Measurements from ENCODE around the gene RBFOX2. TPM values are rescaled to one million over a fixed set of nuclear protein-coding genes. Genes with fewer than 3 reads are reported as not detected.

RBFOX2 gene
- total and polyA plus RNA-seq, 2 experiments from 2014 or later: 88.8 to 131 TPM

DNA sequence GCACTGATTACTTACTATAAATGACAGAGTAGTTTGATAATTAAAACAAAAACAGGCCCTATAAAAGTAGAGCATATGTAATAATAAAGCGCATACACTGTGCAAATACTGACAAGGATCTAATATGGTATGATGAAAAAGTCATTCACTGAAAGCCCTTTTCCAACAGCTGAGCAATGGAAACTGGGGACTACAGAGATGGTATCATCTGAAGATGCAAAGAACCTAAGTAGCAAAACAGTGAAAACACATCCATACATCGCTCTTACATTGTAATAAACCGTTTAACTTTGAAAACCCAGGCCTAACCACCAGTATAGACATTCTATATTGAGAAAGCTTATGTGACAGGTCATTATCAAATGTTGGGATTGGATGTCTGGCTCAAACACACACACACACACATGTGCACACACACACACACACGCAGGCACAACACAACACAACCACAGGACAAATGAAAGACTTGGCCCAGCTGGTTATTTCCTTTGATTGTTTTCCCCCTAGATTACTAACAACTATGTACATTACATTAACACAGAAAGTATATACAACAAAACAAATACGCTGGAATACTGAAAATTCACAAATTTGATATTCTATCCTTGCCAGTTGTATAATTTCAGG lies 191.4 kb downstream of the RBFOX2 start:
- Histone ChIP-seq H3K27ac (ENCODE audit: low read depth) (no peak overlapping the region), H3K36me3 (ENCODE audit: insufficient read depth) (no peaks in the 10 kb centered on the region), H3K4me3 (peak overlapping the region; percentile 46; the same call in 1 of the 2 replicates), H3K4me2 (peak overlapping the region; percentile 53), H2AFZ (no peak overlapping the region), H3K4me1 (ENCODE audit: insufficient read depth) (peaks cover 62% of the 10 kb centered on the region), H3K79me2 (replicated peaks; ENCODE audit: insufficient read depth) (peaks cover 81% of the 10 kb centered on the region), H3K27me3 (ENCODE audit: insufficient read depth) (no peaks in the 10 kb centered on the region), H3F3A (replicated peaks; ENCODE audit: low read depth) (no peaks in the 10 kb centered on the region), H4K20me1 (replicated peaks; ENCODE audit: insufficient read depth) (no peaks in the 10 kb centered on the region), H3K9me2 (ENCODE audit: insufficient read depth) (no peaks in the 10 kb centered on the region)
- TF ChIP-seq CREB1 (CRISPR knock-in tag; IDR thresholded peaks at IDR 0.05; ENCODE audit: low read depth) (no peak), ZNF114 (CRISPR knock-in tag; IDR thresholded peaks at IDR 0.05) (no peak)
- TF ChIP-seq, protein P1, sequence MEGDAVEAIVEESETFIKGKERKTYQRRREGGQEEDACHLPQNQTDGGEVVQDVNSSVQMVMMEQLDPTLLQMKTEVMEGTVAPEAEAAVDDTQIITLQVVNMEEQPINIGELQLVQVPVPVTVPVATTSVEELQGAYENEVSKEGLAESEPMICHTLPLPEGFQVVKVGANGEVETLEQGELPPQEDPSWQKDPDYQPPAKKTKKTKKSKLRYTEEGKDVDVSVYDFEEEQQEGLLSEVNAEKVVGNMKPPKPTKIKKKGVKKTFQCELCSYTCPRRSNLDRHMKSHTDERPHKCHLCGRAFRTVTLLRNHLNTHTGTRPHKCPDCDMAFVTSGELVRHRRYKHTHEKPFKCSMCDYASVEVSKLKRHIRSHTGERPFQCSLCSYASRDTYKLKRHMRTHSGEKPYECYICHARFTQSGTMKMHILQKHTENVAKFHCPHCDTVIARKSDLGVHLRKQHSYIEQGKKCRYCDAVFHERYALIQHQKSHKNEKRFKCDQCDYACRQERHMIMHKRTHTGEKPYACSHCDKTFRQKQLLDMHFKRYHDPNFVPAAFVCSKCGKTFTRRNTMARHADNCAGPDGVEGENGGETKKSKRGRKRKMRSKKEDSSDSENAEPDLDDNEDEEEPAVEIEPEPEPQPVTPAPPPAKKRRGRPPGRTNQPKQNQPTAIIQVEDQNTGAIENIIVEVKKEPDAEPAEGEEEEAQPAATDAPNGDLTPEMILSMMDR (conservative IDR thresholded peaks at IDR 0.05; ENCODE audit: low read depth in 2 of 2): no peak
- Mint-ChIP-seq H3K27ac (peak overlapping the region; percentile 94), H3K36me3 (ENCODE audit: low read depth) (no peaks in the 10 kb centered on the region), H3K9me3 (no peaks in the 10 kb centered on the region), H3K27me3 (ENCODE audit: insufficient read depth, low read depth, poor library complexity) (peaks cover 10% of the 10 kb centered on the region), H3K4me1 (peaks cover 60% of the 10 kb centered on the region), H3K4me3 (peak overlapping the region; percentile 83; the same call in 2 of the 3 replicates)
- DNase-seq (ENCODE audit: low spot score) (no peak), ATAC-seq (no peak)

DNA sequence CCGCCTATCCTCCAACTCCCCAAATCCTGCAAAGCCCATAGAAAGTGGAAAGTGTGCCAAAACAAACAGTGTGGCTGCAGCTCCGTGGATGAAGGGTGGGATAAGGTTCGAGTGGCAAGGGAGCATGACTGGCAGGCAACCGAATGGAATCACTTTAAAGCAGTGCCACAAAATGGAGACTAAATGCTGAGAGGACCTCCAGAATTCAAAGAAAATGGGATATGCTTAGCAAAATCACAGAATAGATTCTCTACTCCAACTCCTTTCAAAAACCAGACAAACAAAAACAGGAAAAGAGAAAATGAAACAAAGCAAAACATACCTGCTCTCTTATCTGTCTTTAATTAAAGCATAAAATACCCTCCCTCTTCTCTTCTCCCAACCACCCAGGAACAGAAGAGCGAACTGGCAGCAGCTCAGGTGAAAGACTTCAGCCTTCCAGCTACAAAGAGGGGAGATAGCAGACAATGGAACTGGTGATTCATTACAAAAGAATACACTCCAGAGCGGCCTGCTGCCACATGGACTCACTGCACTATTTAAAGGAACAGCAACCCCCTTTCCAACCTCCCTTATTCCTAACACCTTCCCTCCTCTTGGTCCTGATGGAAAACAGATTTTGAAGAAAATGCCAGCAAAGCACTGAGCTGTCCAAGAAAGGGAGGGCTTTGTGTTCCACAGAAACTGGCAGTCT lies 192.5 kb downstream of the RBFOX2 start:
- Mint-ChIP-seq H3K36me3 (ENCODE audit: low read depth) (no peaks in the 10 kb centered on the region), H3K4me1 (peaks cover 55% of the 10 kb centered on the region), H3K27ac (peak overlapping the region; percentile 94), H3K9me3 (no peaks in the 10 kb centered on the region), H3K4me3 (peak overlapping the region; percentile 83), H3K27me3 (ENCODE audit: insufficient read depth, low read depth, poor library complexity) (peaks cover 10% of the 10 kb centered on the region)
- peak overlapping the region; percentile 77 for H3K27ac ChIP-seq (ENCODE audit: low read depth)
- no peaks in the 10 kb centered on the region for H3F3A ChIP-seq (replicated peaks; ENCODE audit: low read depth)
- H3K79me2 ChIP-seq (replicated peaks; ENCODE audit: insufficient read depth): peaks cover 81% of the 10 kb centered on the region
- H3K4me1 ChIP-seq (ENCODE audit: insufficient read depth): peaks cover 56% of the 10 kb centered on the region
- H2AFZ ChIP-seq: no peak overlapping the region
- H3K36me3 ChIP-seq (ENCODE audit: insufficient read depth): no peaks in the 10 kb centered on the region
- peak overlapping the region; percentile 46 for H3K4me3 ChIP-seq
- H4K20me1 ChIP-seq (replicated peaks; ENCODE audit: insufficient read depth): no peaks in the 10 kb centered on the region
- ATAC-seq (peak; percentile 82), DNase-seq (ENCODE audit: low spot score) (peak; percentile 84)
- H3K9me2 ChIP-seq (ENCODE audit: insufficient read depth): no peaks in the 10 kb centered on the region
- peak overlapping the region; percentile 53 for H3K4me2 ChIP-seq
- no peaks in the 10 kb centered on the region for H3K27me3 ChIP-seq (ENCODE audit: insufficient read depth)
- TF ChIP-seq STAT1 (IDR thresholded peaks at IDR 0.05; ENCODE audit: unreplicated experiment) (no peak), ZNF114 (CRISPR knock-in tag; IDR thresholded peaks at IDR 0.05) (no peak), EZH2phosphoT487 (IDR thresholded peaks at IDR 0.05; ENCODE audit: unreplicated experiment) (no peak), EZH2 (IDR thresholded peaks at IDR 0.05; ENCODE audit: low read depth, unreplicated experiment) (no peak), ZNF331 (CRISPR knock-in tag; IDR thresholded peaks at IDR 0.05; ENCODE audit: low read depth) (no peak)
- TF ChIP-seq, protein P2, sequence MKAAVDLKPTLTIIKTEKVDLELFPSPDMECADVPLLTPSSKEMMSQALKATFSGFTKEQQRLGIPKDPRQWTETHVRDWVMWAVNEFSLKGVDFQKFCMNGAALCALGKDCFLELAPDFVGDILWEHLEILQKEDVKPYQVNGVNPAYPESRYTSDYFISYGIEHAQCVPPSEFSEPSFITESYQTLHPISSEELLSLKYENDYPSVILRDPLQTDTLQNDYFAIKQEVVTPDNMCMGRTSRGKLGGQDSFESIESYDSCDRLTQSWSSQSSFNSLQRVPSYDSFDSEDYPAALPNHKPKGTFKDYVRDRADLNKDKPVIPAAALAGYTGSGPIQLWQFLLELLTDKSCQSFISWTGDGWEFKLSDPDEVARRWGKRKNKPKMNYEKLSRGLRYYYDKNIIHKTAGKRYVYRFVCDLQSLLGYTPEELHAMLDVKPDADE (IDR thresholded peaks at IDR 0.05): no peak
- TF ChIP-seq, protein P1 (conservative IDR thresholded peaks at IDR 0.05; ENCODE audit: low read depth in 2 of 2): no peak

All from GM23338 (cell line).